CD14-positive monocyte (primary cell): ENCODE measurements around the gene PCP4L1. TPM values are rescaled to one million over a fixed set of nuclear protein-coding genes. Genes with fewer than 3 reads are reported as not detected.
"Not testable (repeated sequence)": the region's sequence is repeated elsewhere in the genome, so short reads cannot be mapped to it uniquely, and the experiment has no call there.

Source experiments
- DNase-seq, 3 donors: peaks; one replicate each; pipeline ENCODE4 v3.0.0-alpha.2; 2011 to 2022
- H2AFZ ChIP-seq: 2 replicates; pipeline ENCODE4 v1.6.0; 2012; ENCODE audit warnings: mild to moderate bottlenecking, low read depth, low read length, inconsistent platforms; ENCODE audit not compliant: insufficient read depth, poor library complexity, severe bottlenecking
- H3K27ac ChIP-seq, 2 donors: 1 replicate in 1 of 2; 2 replicates in 1 of 2; pipeline ENCODE4 v1.5.1; 2012 to 2013; ENCODE audit warnings: low read length in 2 of 2, control low read depth in 1 of 2, inconsistent platforms in 1 of 2, low read depth in 1 of 2, mild to moderate bottlenecking in 1 of 2
- H3K27me3 ChIP-seq, 2 donors: one replicate each; pipeline versions ENCODE4 v1.6.0 to v1.6.1; 2011 to 2013; ENCODE audit warnings: low read length in 2 of 2; ENCODE audit not compliant: control insufficient read depth in 2 of 2, insufficient read depth in 2 of 2
- H3K36me3 ChIP-seq, 2 donors: replicated peaks in 1 of 2; 1 replicate in 1 of 2; 2 replicates in 1 of 2; pipeline versions ENCODE4 v1.5.1 to v1.6.1; 2012 to 2013; ENCODE audit warnings: low read length in 2 of 2, control low read depth in 1 of 2, inconsistent platforms in 1 of 2, mild to moderate bottlenecking in 1 of 2; ENCODE audit not compliant: insufficient read depth in 2 of 2, control insufficient read depth in 1 of 2
- H3K4me1 ChIP-seq, 2 donors: 1 replicate in 1 of 2; 2 replicates in 1 of 2; pipeline versions ENCODE4 v1.5.1 to v1.6.1; 2012 to 2013; ENCODE audit warnings: low read length in 2 of 2, control low read depth in 1 of 2, inconsistent platforms in 1 of 2, mild to moderate bottlenecking in 1 of 2, moderate library complexity in 1 of 2; ENCODE audit not compliant: insufficient read depth in 2 of 2, control insufficient read depth in 1 of 2
- H3K4me2 ChIP-seq: replicated peaks from 2 replicates; pipeline ENCODE3; 2012; ENCODE audit warnings: low read length, moderate library complexity, mild to moderate bottlenecking; ENCODE audit not compliant: poor library complexity, severe bottlenecking; ENCODE audit errors: extremely low read depth
- H3K4me3 ChIP-seq, 3 experiments: fragments of 200-600 bp in 1 of 3; sonication (generic) in 1 of 3; replicated peaks in 1 of 3; 1 replicate in 2 of 3; 2 replicates in 1 of 3; pipeline ENCODE4 v1.5.1; 2011 to 2013; ENCODE audit warnings: low read length in 3 of 3, mild to moderate bottlenecking in 3 of 3, control low read depth in 2 of 3, low read depth in 2 of 3, inconsistent platforms in 1 of 3, moderate library complexity in 1 of 3
- H3K79me2 ChIP-seq: 2 replicates; pipeline ENCODE4 v1.6.0; 2012; ENCODE audit warnings: mild to moderate bottlenecking, control low read depth, inconsistent platforms, low read length, moderate library complexity; ENCODE audit not compliant: insufficient read depth
- H3K9ac ChIP-seq: 2 replicates; pipeline ENCODE4 v1.6.0; 2017; ENCODE audit warnings: low read length, mild to moderate bottlenecking; ENCODE audit not compliant: insufficient read depth, poor library complexity, severe bottlenecking
- H3K9me3 ChIP-seq, 2 donors: replicated peaks in 1 of 2; 1 replicate in 1 of 2; 2 replicates in 1 of 2; pipeline versions ENCODE4 v1.5.1 to v1.6.1; 2012 to 2013; ENCODE audit warnings: low read length in 2 of 2, control low read depth in 1 of 2; ENCODE audit not compliant: control insufficient read depth in 1 of 2, insufficient read depth in 1 of 2
- H4K20me1 ChIP-seq: 2 replicates; pipeline ENCODE4 v1.6.0; 2012; ENCODE audit warnings: mild to moderate bottlenecking, low read length, control low read depth, moderate library complexity; ENCODE audit not compliant: insufficient read depth
- H3K27ac Mint-ChIP-seq, 7 donors: one replicate each; pipeline ENCODE4 v1.8.0; 2020; ENCODE audit warnings: mild to moderate bottlenecking in 7 of 7, mixed read lengths in 7 of 7, moderate library complexity in 6 of 7, inconsistent platforms in 2 of 7
- H3K27me3 Mint-ChIP-seq, 3 donors: one replicate each; pipeline ENCODE4 v1.8.0; 2021 to 2022; ENCODE audit warnings: low read depth in 3 of 3, mild to moderate bottlenecking in 3 of 3, mixed read lengths in 3 of 3, moderate library complexity in 3 of 3, inconsistent platforms in 1 of 3
- H3K36me3 Mint-ChIP-seq, 2 donors: one replicate each; pipeline ENCODE4 v1.8.0; 2020; ENCODE audit warnings: mixed read lengths in 2 of 2, inconsistent platforms in 1 of 2, mild to moderate bottlenecking in 1 of 2
- H3K4me1 Mint-ChIP-seq: one replicate; pipeline ENCODE4 v1.8.0; 2020; ENCODE audit warnings: mild to moderate bottlenecking, mixed read lengths
- H3K4me3 Mint-ChIP-seq, 2 donors: one replicate each; pipeline ENCODE4 v1.8.0; 2020; ENCODE audit warnings: mild to moderate bottlenecking in 2 of 2, mixed read lengths in 2 of 2, moderate library complexity in 1 of 2
- H3K9me3 Mint-ChIP-seq, 7 donors: one replicate each; pipeline ENCODE4 v1.8.0; 2020 to 2022; ENCODE audit warnings: mixed read lengths in 7 of 7, mild to moderate bottlenecking in 6 of 7, moderate library complexity in 6 of 7, inconsistent platforms in 2 of 7
- CTCF ChIP-seq: fragments of 200-600 bp; IDR thresholded peaks from one replicate; pipeline ENCODE4 v1.8.0; 2022; ENCODE audit warnings: antibody characterized with exemption, mild to moderate bottlenecking
- WGBS: methylation state at CpG from one replicate; pipeline ENCODE4 v1.1.5; 2013; ENCODE audit warnings: missing lambda C conversion rate; ENCODE audit not compliant: insufficient coverage; 5-methylcytosine and 5-hydroxymethylcytosine counted together
- intact Hi-C, 2 donors: fragments of 100-400 bp; cut with micrococcal nuclease; formaldehyde crosslinking; loops; one replicate each; pipeline versions ENCODE4 v1.15.0 to v1.15.1; 2023
- polyA plus RNA-seq, 3 donors: library from polyadenylated mRNA; depleted of rRNA in 1 of 3; unstranded in 2 of 3; stranded (reverse) in 1 of 3; fragments of 300-500 nt in 2 of 3; fragments of >200 nt in 1 of 3; fragmentation: Illumina TruSeq in 2 of 3; gene quantifications; 1 replicate in 2 of 3; 2 replicates in 1 of 3; pipeline ENCODE4 v1.2.3, GENCODE V29; 2012 to 2021

The PCP4L1 gene
- polyA plus RNA-seq, 3 donors = not detected

DNA sequence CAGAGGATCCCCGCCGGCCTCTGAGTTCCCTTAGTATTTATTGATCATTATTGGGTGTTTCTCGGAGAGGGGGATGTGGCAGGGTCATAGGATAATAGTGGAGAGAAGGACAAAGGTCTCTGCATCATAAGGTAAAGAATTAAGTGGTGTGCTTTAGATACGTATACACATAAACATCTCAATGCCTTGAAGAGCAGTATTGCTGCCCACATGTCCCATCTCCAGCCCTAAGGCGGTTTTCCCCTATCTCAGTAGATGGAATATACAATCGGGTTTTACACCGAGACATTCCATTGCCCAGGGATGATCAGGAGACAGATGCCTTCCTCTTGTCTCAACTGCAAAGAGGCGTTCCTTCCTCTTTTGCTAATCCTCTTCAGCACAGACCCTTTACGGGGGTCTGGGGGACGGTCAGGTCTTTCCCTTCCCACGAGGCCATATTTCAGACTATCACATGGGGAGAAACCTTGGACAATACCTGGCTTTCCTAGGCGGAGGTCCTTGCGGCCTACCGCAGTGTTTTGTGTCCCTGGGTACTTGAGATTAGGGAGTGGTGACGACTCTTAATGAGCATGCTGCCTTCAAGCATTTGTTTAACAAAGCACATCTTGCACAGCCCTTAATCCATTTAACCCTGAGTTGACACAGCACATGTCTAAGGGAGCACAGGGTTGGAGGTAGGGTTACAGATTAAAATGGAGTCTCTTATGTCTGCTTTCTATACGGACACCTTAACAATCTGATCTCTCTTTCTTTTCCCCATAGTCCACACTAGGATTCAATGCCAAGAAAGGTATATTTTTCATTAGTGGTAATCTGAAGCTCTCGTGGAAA lies 57.5 kb downstream of the PCP4L1 start:
- H2AFZ ChIP-seq, H3K9ac ChIP-seq, H3K4me2 ChIP-seq, H3K27ac ChIP-seq, H3K27me3 Mint-ChIP-seq, H3K4me3 Mint-ChIP-seq, H3K27me3 ChIP-seq, DNase-seq, H3K9me3 Mint-ChIP-seq, H3K9me3 ChIP-seq, H4K20me1 ChIP-seq, H3K4me3 ChIP-seq: not testable (repeated sequence)
- peaks cover 20% of the 10 kb centered on the region for H3K4me1 Mint-ChIP-seq
- WGBS = 85% methylated on average over 6 of the region's 17 CpGs
- intact Hi-C loops = loop anchor here in 1 of 2 donors (10.0 kb wide), 1 partner anchor 69 kb away; no protein-coding TSS in a partner anchor
- H3K27ac Mint-ChIP-seq = peak overlapping the region in 2 of 7 donors; percentile 56 to 70
- H3K4me1 ChIP-seq = peaks cover 11 to 17% of the 10 kb centered on the region in 2 donors
- H3K36me3 Mint-ChIP-seq = peaks cover 9 to 21% of the 10 kb centered on the region in 2 donors
- H3K36me3 ChIP-seq = peaks cover 2 to 21% of the 10 kb centered on the region in 2 donors
- H3K79me2 ChIP-seq = peaks cover 35% of the 10 kb centered on the region

GRCh38 chr1:161324020-161324419 lies 65.5 kb downstream of the PCP4L1 start:
- Mint-ChIP-seq H3K27ac (peak overlapping the region in 1 of 7 donors; percentile 27), H3K27me3 (no peaks in the 10 kb centered on the region), H3K4me1 (peaks cover 2% of the 10 kb centered on the region), H3K9me3 (peaks cover 0 to 2% (median 0%) of the 10 kb centered on the region in 7 donors), H3K4me3 (no peak overlapping the region), H3K36me3 (peaks cover 44 to 65% of the 10 kb centered on the region in 2 donors)
- Histone ChIP-seq H3K27me3 (no peaks in the 10 kb centered on the region), H3K9ac (no peak overlapping the region), H2AFZ (no peak overlapping the region), H3K4me2 (no peak overlapping the region), H3K27ac (no peak overlapping the region), H3K79me2 (peaks cover 9% of the 10 kb centered on the region), H3K36me3 (peaks cover 34 to 64% of the 10 kb centered on the region in 2 donors), H4K20me1 (peaks cover 5% of the 10 kb centered on the region), H3K4me3 (no peak overlapping the region), H3K4me1 (no peaks in the 10 kb centered on the region), H3K9me3 (no peaks in the 10 kb centered on the region)
- intact Hi-C loops = no loop called here
- WGBS = 50% methylated on average over 1 of the region's 4 CpGs
- no peak for DNase-seq
- no peak for TF ChIP-seq CTCF
